GM12875 (cell line): ENCODE measurements around the gene ELF5.

Experiments
- H3K4me3 ChIP-seq: one replicate; pipeline ENCODE4 v1.5.1; 2011; ENCODE audit warnings: low read depth, low read length, control low read depth
- CTCF ChIP-seq: IDR thresholded peaks from 2 replicates; pipeline ENCODE4 v1.5.1; 2011; ENCODE audit warnings: low read depth, mild to moderate bottlenecking, control low read depth, inconsistent platforms, low read length, moderate library complexity, borderline replicate concordance; ENCODE audit not compliant: insufficient read depth

Gene ELF5

DNA sequence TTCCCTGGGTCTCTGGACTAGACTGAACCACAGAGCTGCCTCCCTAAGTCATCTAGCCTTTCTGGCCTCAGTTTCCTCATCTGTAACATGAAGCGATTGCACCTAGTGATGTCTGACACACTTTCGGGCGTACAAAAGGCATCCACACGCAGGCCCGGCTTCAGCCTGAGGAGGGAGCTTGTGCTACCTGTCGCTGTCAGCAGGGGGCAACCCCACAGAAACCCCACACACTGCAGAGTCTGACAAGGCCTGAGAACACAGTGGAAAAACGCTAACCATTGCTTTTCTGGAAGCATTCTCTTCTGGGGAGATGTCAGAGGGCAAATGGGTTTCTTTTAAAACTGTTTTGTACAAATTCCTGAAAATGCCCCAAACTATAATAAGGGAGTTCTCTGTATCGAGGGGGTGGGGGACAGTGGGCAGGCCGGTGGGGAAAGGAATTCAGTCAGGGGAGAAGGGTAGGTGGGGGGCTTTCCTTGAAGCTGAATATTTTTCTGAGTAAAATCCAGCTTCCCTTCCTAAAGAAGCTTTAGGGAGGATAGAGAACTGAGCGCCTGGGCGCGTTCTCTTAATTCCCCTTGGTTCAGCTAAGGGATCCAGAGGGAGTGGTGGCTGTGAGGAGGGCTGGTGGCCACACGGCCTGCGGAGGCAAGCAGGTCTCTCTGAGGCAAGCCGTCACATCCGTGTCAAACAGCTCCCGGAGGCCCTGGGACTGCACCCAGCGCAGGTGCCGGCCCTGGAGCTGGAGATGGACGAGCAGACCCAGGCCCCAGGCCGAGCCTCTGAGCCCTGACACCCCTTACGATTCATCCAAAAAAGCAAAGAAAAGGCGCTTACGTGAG, 533 bp downstream of the ELF5 start:
- TF ChIP-seq CTCF = peak; percentile 95
- no peak overlapping the region for H3K4me3 ChIP-seq

- TF ChIP-seq CTCF = no peak
These were observed 2.9 kb downstream of the ELF5 start for GRCh38 chr11:34510673-34511072.

DNA sequence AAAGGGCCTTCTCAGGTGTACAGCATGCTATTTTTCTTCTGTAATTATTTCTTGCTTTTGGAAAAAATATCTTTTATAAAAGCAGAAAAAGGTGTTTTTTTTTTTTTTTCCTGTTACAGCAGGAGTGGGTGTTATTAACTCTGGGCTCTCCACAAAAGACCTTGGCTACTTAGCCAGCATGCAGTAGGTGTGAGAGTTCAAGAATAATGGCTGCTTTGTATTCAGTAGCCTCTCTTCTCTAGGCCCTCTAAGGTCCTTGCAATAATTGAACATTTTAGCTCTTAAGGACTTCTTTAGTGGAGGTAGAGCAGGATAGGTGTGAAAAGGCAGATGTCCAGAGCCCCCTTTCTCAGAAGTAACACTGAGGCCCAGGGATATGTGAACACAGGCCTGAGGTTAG, 3.4 kb downstream of the ELF5 start:
- H3K4me3 ChIP-seq = no peak overlapping the region
- no peak for TF ChIP-seq CTCF

More at GRCh38 chr11:34510673-34511072, 2.9 kb downstream of the ELF5 start:
- H3K4me3 ChIP-seq = no peak overlapping the region

- no peak for TF ChIP-seq CTCF
- H3K4me3 ChIP-seq = no peak overlapping the region
These were observed 4.2 kb downstream of the ELF5 start for GRCh38 chr11:34509336-34509876.

GRCh38 chr11:34508524-34508923, 5.1 kb downstream of the ELF5 start:
- H3K4me3 ChIP-seq = no peak overlapping the region

GRCh38 chr11:34507610-34508009, 6.0 kb downstream of the ELF5 start:
- no peak for TF ChIP-seq CTCF
- H3K4me3 ChIP-seq = no peak overlapping the region

More at GRCh38 chr11:34508524-34508923, 5.1 kb downstream of the ELF5 start:
- TF ChIP-seq CTCF = no peak

DNA sequence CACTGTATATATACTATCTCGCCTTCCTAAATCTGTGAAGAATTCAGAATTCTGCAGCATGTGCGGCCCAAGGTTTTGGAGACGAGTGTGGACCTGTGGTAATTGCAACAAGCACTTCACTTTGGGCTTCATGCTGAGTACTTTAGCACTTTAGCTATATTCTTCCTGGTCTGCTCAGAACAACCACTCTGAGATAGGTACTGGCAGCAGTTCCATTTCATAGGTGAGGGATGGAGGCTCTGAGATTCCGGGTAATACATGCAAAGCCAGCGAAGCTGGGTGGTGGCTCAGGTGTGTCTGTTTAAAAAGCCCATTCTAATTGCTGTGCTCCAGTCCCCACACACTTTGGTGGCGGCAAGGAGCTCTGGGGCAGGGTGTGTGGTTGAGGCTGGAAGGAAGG, 6.4 kb downstream of the ELF5 start:
- TF ChIP-seq CTCF = no peak
- no peak overlapping the region for H3K4me3 ChIP-seq
